COR-L47 (cell line): Measurements from ENCODE around the gene ISLR2.

ENCODE experiments used
- DNase-seq: peaks from one replicate; lab custom pipeline; 2025; lab: John Stamatoyannopoulos, UW

The ISLR2 gene

DNA sequence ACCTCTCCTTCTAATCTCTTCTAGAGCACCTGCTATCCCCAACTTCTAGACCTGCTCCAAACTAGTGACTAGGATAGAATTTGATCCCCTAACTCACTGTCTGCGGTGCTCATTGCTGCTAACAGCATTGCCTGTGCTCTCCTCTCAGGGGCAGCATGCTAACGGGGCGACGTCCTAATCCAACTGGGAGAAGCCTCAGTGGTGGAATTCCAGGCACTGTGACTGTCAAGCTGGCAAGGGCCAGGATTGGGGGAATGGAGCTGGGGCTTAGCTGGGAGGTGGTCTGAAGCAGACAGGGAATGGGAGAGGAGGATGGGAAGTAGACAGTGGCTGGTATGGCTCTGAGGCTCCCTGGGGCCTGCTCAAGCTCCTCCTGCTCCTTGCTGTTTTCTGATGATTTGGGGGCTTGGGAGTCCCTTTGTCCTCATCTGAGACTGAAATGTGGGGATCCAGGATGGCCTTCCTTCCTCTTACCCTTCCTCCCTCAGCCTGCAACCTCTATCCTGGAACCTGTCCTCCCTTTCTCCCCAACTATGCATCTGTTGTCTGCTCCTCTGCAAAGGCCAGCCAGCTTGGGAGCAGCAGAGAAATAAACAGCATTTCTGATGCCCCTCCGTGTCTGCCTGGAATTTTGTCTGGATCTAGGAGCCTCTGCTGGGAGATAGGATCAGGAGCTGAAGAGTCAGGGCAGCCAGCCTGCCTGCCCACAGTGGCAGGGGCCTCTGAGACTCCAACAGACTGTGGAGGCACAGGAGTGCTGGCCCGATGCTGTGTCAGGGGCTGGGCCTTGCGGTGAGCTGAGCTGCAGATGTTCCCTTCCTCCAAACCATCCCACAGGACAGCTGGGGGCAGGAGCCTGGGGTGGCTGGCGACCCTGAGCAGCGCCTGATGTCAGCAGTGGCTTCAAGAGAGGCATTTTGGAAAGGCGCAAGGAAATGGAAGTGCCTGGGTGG, 46.2 kb downstream of the ISLR2 start:
- no peak for DNase-seq

DNA sequence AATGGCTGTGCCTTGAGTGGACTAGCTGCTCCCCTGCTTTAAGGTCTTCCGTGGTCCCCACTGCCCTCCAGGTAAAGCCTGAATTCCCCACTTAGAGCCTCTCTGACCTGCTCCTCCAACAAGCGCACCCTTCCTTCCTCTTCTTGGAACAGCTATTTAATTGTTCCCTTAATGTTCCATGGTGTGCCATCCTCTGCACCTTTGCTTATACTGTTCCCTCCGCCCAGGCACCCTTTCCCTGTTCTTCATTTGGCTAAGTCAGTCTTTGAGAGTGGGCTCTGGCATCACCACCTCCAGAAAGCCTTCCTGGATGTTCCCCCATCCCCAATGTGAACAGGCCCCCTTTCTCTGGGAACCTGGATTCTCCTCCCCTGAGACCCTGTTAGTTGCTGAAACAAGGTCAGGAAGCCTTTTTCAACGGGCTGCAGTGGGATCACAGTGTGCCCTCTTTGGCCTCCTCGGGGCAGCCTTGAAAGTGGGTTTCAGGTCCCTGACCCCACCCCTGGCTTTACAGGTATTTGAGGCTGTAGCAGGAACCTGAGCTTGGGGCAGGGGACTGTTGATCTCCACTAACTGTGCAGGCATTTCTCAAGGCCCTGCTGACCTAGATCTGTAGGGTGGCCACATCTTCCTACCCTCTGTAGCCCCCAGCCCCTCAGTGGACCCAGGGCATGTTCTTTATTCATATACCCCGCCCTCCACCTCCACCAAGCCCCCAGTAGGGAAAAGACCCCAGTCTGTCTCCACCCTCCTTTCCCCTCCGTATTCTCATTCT, 48.1 kb downstream of the ISLR2 start:
- no peak for DNase-seq

DNA sequence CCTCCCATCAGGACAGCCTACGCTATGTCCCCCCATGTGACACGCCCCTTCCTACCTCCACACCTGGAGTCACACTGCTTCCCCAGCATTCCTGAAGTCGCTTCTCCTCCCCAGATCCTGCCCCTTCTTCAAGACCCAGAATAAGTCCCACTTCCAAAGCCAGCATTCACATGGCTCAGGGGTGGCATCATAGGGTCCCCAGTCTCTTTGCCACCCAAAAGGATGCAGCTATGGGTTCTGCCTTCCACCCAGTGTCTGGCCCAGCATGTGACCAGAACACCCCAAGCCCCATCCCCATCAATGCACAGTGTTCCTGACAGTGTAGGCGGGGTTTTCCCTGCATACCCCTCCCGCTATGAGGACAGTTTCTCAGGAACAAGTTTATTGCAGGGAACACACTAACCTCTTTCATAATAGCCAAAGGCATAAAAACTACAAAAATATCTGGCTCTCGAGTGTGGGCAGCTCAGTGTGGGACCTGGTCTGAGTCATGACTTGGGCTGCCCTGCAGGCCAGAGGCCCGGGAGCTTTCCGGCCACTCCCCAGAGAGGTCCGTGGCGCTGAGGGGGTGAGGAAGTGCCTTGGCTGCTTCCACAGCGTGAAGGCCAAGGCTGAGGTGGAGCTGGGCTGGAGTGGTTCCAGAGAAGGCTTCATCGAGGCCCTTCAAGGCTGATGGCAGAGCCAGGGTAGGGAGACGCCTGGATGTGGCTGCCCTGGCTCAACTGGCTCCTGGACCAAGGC, 48.9 kb downstream of the ISLR2 start:
- DNase-seq = no peak

GRCh38 chr15:74179983-74180880, 49.8 kb downstream of the ISLR2 start:
- no peak for DNase-seq

DNA sequence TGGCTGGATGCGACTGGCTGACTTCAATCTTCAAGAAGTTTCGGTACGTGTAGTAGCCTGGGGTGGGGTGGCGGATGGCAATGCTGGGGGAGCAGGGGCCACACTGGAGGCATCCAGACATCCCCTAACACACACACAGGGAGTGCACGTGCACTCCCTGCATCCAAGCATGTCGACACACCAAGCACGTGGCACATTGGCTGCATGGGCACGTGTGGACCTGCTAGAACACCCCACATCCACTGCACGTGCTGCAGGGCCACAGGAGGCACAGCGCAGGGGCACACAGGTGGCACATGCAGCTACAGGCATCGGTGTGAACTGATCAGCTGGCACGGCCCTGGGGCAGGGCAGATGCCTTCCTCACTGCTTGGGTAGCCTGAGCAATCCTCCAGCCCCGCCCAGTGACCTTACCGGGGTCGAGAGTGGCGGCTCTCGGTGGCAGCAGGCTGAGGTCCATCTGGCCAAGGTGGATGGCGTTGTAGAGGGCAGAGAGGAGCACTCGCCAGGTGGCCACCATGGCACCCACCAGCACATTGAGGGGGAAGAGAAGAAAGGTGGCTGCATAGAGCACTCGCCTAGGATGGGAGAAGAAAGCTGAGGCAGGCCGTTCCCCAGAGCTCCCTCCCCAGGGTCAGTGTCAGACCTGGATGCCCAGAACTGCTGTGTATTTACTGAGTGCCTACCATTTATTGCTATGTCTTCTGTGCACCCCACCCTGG, 50.7 kb downstream of the ISLR2 start:
- DNase-seq = no peak

GRCh38 chr15:74182131-74182530, 51.7 kb downstream of the ISLR2 start:
- no peak for DNase-seq

DNA sequence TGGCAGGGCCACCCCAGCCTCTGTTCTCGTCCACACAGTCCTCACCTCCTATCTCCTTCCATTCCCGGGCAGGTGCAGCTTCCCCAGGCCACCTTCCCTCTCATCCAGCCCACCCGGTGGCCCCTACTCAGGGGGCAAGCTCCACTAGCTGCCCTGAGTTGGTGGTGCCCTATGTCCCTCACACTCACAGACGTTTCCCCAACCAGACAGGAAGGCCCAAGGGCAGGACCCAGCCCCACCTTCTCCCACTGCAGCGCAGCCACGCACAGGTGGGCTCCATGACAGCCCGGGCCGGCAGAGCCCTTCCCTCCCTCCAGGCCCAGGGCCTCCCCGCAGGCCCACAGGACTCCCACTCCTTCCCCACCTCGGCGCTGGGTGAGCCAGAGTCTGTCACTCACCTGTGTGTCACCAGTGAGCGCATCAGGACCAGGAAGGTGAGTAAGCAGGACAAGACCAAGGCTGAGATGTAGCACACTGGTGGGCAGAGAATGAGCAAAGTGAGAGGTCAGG, 54.3 kb downstream of the ISLR2 start:
- no peak for DNase-seq

GRCh38 chr15:74185710-74186348, 55.4 kb downstream of the ISLR2 start:
- DNase-seq = no peak
